ENCODE measurements around the gene NKX1-2.

Gene NKX1-2

DNA sequence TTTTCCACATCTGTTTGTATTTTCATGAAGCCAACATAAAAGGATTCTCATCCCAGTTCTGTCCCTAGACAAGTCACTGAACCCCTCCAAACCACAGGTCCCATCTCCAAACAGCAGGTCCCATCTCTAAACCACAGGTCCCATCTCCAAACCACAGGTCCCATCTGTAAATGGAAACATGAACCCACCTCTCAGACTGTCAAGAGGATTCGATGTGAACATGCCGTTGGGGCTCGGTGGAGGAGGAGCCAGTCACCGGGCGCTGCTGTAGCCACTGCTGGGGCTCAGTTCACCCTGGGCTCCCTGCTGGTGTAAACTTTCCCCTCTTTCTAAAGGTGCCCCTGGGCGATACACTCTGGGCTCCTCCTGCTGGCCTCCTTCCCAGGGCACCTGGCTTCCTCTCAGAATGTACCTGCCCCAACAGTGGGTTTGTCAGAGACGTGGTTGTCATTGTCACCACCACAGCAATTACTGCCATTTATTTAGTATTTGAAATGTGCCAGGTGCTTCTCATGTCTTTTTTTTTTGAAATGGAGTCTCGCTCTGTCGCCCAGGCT is 24.8 kb upstream of the NKX1-2 start:
- DNase-seq = no peak

DNA sequence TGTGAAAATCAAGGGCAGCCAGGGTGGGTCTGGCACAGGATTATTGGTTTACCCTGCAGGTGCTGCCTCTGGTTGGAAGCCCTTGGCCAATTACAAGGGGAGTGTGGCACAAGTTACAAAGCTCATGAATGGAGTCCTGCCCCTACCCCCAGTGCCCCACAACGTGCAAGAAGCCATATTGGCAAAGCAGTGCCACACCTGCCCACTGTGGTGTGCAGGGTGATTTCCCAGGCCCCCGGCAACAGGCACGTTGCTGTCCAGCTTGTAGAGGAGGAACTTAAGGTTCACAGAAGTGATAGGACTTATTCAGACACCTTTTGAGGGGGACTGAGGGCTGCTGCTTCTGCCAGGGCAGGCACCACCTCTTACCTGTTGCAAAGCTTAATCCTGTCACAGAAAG is 23.2 kb upstream of the NKX1-2 start:
- DNase-seq = no peak

DNA sequence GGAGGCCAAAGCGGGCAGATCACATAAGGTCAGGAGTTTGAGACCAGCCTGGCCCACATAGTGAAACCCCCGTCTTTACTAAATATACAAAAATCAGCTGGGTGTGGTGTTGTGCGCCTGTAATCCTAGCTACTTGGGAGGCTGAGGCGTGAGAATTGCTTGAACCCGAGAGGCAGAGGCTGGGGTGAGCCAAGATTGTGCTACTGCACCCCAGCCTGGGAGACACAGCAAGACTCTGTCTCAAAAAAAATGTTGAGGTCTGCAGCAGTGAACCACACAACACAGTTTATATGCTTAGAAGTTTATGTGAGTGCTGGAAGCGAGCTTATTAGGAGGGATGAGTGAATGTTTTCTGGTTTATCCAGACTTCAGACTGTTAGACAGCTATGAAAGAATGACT is 22.2 kb upstream of the NKX1-2 start:
- no peak for DNase-seq

DNA sequence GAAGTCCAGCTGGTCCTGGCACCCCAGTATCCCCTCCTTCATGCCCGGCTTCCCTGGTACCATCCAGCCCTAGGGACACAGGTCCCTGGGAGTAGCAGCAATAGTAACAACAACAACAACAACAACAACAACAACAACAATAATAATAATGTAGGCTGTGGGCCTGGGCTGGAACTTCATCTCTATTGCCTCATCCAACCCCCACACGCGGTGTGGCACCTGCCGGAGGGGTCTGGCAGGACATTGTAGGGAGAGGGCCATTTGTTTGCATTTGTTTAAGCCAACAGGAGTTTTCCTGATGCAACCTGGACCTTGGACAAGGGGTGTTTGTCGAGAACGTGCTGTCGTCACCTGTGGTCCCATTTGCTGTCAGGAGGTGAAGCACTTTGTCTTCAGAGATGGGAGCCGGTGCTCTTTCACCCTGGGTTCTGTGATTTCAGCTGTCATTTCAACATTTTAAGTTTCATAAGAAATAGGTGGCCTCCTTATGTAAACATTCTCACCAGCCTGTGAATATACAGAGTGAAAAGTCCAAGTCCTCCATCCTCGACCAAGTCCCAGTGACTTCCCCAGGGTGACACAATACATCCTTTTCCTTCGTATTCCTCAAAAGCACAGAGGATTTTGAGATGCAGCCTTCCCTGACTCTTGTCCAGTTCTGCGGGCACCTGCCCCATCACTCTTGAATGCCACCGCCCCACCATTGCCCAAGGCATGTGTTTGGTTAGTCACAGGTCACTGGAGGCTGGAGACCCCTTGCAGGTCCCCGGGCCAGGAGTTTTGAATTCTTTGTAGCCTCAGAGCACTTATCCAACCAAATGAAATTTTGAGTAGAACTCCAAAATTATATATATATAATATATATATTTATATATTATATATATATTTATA is 21.0 kb upstream of the NKX1-2 start:
- no peak for DNase-seq

DNA sequence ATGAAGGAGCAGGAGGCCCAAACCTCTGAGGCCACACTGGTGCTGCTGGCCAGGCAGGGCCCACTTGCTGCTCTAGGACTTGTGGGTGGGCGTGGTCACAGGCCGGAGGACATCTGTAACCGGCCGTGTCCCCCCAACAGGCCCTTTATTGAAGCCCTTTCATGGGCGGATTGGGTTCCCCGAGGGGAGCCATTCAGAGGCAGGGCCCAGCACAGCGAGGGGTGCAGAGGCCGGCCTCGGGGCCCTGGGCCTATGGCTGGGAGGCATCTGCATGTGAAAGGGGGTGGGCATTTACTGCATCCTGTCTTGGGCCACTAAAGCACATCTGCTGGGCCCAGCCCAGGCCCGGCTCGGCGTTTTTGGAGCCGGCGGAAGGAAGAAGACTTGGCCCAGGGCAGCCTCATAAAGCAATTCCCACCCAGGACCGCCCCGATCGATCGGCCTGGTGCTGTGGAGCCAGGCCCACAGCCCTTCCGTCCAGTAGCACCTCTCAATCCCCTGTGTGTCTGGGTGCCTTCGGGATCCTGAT is 20.2 kb upstream of the NKX1-2 start:
- no peak for DNase-seq

DNA sequence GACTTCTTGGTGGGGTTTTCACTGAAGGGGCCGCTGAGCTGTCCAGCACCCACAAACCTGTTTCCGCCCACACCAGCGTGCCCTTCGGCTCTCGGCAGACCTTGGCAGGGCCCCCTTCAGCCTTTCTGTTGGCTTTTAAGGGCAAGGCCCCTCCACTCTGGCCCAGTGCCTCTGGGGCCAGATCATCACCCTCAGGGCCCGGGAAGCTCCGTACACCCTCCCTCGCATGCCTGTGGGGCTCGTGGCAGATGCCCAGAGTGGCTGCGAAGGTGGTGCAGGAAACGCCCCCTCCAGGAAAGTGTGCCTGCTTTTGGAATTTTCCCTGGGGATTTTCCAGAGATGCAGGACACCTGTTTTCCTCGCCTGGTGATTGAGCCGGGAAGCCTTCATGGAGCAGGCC is 18.8 kb upstream of the NKX1-2 start:
- DNase-seq = no peak

DNA sequence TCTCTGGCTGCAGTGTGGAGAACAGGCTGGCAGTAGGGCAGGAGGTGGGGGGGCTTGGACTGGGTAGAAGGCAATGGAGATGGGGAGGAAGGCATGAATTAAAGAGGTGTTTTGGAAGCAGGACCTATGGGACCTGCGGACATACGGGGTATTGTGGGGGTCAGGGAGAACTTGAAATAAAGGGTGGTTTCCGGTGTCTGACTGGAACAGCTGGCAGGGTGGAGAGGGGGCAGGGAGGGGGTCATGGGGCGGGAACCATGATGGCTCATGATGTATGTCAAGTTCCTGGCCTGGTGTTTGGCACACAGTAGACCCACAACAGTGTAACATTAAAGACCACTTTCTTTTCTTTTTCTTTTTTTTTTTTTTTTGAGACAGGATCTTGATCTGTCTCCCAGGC is 17.3 kb upstream of the NKX1-2 start:
- no peak for DNase-seq

DNA sequence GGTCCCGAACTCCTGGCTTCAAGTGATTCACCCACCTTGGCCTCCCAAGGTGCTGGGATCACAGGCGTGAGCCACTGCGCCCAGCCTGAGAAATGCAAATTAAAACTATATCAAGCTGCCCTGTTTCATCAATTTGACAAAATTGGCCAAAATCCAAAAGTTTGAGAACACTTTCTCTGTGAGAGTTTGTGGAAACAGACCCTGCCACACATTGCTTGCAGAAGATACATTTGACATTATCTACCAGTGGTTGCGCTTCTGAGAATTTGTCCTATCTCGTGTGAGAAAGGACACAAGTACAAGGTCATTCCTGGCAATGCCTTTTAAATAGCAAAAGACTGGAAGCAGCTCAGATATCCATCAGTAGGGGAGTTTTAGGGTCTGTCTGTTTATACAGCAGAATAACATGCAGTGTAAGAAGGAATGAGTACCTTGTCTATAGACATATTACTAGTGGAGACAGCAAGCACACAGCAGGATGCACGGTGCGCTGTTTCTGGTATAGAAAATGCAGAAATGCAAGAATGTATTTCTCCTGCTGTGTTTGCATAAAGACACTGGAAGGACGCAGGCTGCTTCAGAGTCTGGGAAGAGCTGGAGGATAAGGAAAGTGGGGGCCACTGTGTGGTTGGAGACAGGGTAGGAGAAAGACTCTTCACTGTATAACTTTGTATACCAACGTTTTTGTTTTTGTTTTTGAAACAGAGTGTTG is 16.1 kb upstream of the NKX1-2 start:
- no peak for DNase-seq

DNA sequence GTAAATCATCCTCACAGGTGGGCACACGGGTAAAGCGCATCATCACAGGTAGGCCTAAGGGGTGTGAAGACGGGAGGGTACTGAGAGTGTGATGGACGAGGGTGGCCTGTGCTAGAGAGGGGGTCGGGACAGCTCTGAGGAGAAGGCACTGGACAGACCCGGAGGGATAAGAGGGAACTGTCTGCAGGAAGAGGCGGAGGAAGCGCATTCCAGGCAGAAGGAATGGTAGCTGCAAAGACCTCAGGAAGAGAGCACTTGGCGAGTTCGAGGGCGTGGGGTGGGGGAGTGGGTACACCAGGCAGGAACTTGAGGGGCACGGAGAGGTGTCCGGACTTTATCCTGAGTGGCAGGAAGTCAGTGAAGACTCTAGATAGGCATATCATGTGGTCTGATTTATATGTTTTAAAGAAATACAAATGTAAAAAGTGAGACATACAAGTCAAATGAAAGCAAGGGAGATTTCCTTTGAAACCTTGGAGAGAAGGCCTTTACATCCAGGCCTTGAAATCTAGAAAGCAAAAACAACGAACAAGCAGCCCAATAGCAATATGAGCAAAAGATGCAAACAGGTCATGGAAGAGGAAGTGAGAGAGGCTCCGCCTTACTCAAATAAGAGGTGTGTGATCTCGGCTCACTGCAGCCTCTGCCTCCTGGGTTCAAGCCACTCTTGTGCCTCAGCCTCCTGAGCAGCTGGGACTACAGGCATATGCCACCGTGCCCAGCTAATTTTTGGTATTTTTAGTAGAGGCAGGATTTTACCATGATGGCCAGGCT is 15.4 kb upstream of the NKX1-2 start:
- no peak for DNase-seq

DNA sequence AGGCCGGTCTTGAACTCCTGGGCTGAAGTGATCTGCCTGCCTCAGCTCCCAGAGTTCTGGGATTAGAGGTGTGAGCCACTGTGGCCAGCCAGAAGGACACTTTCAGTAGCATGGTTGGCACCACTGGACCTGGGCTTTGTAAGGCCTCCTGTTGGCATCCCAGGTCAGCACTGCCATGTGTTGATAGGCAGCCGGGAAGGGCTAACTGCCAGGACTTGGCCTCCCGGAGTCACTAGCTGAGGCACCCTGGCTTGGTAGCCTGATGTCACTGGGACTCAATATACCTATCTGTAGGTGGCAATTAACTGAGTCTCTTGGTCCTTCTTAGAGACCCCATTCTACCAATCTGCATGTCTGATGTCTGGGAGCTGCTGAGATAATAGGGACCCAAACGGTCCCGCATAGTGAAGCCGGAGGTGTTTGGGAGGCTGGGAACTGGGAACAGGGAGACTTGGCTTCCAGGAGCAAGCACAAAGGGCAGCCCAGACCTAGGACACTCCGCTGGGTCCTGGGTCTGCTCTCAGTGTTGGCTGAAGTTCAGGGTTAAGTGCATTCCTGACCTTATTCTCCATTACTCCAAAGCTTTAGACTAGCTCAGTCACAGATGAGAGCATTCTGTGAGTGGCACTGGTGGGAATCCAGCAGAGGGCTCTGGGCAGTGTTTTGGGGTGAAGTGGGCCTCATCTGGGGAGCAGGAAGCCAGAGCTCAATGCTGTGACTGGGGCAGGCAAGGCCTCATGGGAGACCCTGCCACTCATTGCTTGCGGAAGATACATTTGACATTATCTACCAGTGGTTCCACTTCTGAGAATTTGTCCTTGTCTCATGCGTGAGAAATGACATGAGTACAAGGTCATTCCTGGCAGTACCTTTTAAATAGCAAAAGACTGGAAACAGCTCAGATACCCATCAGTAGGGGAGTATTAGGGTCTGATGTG is 14.5 kb upstream of the NKX1-2 start:
- no peak for DNase-seq

DNA sequence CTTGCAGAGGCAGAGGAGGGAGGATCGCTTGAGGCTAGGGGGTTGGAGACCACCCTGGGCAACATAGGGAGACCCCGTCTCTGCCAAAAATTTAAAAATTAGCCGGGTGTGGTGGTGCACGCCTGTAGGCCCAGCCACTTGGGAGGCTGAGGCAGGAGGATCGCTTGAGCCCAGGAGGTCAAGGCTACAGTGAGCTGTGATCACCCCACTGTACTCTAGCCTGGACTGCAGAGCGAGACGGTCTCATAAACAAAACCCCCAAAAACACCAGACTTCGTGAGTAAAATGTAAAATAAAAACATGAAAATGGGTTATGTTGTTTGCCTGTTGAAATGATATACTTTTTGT is 12.5 kb upstream of the NKX1-2 start:
- no peak for DNase-seq

DNA sequence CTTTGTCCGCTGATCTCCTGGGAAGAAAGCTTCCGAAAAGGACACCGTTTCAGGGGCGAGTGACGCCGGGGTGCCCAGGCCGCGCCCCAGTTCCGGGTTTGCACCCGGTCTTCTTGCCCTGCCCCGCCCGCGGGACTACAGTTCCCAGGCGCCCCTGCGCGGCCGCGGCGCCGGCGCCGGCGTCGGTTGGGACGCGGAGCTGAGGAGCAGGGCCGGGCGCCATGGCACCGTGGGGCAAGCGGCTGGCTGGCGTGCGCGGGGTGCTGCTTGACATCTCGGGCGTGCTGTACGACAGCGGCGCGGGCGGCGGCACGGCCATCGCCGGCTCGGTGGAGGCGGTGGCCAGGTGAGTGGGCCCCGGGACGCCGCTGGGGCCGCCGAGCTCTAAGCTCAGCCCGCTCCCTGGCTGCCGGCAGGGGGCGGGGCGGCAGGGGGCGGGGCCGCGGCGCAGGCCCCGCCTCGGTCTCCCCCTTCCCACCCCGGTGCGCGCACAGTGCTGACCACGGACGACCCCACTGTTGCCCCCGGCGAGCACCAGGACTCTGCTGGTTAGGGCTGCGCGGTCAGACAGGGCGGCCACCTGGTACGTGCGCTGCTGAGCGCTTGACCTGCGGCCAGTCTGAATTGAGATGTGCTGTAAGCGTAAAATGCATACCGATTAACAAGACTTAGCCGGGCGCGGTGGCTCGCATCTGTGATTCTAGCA is 12.0 kb upstream of the NKX1-2 start, which contains the start of gene LHPP:
LHPP (plus strand) TSS at position 182 of the 706 bp plus-strand sequence; CDS start at position 222, 40 bp downstream.
- peak; percentile 67 for DNase-seq

DNA sequence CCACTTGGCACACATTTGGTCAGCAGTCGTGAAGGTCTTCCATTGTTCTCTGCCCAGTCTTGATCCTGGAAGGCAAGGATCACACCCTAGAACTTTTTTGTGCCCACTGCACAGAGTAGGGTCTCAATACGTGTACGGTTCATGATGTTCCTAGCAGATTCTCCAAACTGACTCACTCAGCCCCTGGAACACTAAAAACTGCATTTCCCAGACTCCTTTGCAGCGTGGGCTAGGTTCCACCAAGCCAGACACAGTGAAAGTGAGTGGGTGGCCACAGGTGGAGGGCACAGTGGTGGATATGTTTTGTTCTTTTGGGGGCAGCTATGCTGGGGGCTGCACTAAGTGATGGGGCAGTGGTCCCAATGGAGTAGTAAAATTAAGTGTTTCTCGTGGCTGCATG is 10.3 kb upstream of the NKX1-2 start:
- no peak for DNase-seq

DNA sequence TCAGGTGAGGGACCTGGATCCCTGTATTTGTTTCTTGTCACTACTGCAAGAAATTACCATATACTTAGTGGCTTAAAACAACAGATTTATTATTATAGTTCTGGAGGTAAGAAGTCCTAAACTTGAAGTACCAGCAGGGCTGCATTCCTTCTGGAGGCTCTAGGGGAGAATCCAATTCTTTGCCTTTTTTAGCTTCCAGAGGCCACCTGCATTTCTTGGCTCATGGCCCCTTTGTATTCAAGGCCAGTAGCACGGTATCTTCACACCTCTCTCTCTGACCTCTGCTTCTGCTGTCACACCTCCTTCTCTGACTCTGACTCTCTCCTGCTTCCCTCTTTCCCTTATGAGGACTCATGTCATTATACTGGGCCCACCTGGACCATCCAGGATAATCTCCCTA is 9.6 kb upstream of the NKX1-2 start:
- DNase-seq = no peak

DNA sequence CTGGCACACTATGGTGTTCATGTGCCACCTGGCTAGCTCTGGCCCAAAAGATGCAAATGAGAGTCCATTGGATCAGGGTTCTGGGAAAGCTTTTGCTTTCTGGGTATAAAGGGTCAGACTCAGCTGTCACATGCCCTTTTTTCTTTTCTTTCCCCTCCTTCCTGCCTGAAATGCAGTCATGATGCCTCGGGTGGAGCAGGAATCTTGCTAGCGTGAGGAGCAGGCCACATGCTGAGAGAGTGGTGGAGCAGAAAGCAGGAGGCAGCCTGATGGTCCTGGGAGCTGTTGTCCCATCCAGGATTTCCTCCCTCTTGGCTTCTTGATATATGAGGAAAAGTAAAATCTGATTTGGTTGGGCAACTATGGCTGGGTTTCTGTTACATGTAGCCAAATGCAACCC is 9.1 kb upstream of the NKX1-2 start:
- no peak for DNase-seq

DNA sequence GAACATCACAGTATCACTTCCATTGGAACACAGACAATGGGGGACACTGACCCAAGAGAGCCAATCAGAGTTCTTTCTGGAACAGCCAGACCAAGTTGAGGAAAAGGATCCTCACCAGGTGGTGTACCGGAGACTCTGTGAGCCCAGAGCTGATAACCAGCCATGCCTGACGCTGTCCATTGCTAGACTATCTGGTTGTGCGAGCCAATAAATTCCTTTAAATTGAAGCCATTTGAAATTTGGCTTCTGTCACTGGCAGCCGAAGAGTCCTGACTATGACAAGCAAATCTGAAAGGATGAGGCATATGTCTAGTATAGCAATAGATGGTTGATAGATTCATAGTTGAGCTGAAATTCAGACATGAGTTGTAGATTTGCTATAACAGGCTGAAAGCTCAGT is 8.6 kb upstream of the NKX1-2 start:
- DNase-seq = no peak

DNA sequence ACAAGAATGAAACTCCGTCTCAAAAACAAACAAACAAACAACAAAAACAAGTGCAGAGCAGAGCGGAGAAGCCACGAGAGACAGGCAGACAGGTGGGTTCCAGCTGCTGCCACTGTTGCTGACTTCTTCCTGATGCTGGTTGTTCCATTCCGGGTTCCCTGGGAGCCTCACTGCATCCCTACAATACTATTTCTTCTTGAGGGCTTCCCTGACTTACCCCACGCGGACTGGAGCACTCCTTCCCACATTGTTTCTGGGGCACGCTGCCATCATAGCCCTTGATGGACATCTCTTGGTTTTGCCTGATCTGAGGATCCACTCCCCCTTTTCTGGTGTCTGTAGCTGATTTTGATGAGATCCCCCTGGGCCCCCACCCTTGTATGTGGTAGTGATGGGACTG is 5.6 kb upstream of the NKX1-2 start:
- no peak for DNase-seq

DNA sequence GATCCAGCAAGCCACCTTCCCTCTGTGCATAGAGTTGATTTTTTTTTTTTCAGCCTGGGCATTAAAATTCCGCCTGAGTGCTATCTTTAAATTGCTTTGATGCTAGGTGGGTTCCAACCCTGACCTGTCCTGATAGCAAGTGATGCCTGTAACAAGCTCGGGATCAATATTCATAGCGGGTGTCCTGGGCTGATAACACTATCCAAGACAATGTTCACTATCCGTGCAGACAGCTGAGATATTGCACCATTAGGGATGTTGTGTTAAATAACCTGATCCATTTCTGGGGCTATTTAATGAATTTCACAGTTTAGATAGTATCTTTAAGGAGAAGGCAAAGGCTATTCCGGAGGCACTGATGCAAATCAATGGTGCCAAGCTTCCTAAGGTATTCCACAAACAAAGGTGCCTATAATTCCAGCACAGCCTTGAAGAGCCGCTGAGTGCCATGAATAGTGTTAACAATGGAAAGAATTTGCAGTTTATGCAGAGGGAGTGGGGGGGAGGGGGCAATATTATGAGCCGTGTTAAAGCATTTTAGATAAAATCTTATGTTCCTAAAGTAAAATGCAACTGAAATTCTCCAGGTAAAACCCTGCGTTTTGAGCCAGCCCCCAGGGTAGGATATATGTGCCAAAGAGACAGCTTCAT is 4.2 kb upstream of the NKX1-2 start:
- DNase-seq = no peak

DNA sequence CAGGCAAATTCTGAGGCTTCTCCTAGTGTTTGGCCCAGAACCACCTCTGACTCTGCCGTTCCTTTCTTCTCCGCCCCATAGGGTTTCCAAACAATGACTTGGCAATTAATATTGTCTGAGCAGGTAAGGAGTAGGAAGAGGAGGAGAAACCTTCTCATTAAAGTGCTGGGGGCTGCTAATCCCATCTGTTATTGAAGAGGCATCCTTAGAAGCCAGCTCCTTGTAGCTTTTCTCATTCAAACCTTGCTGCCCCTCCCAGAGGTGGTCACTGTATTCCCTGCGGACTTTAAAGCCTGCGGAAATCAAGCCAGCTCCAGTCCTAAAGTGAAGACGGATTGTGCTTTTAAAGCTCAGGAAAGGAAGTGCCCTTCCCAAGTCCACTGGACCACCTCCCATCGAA is 1.4 kb upstream of the NKX1-2 start:
- no peak for DNase-seq

DNA sequence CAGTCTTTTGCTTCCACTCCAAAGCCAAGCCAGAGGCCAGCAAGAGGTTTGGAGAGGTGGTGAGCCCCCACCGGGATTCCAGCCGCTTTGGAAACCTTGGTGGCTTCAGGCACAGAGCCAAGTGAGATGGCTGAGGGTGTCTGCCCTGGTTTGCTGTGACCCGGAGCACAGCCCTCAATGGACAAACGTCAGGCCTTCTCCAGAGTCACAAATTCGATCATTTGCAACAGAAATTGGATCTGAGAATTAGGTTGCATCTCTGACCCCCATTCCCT is 885 bp upstream of the NKX1-2 start:
- DNase-seq = no peak

Data from NCI-H774 (cell line).